Trophoblast cell (in vitro differentiated cells and primary cell): Measurements from ENCODE around the gene CLASP1.
"Not testable (repeated sequence)": the region's sequence is repeated elsewhere in the genome, so short reads cannot be mapped to it uniquely, and the experiment has no call there.

ENCODE experiments used
- DNase-seq, 2 donors: peaks; one replicate each; pipeline ENCODE4 v3.0.0-alpha.2; 2016
- H2AFZ ChIP-seq: 2 replicates; pipeline ENCODE4 v1.6.1; 2013; ENCODE audit warnings: low read length, moderate library complexity, mild to moderate bottlenecking; ENCODE audit not compliant: insufficient read depth, poor library complexity
- H2AK5ac ChIP-seq: 2 replicates; pipeline ENCODE4 v1.6.1; 2013; ENCODE audit warnings: mild to moderate bottlenecking, low read length
- H2BK120ac ChIP-seq: 2 replicates; pipeline ENCODE4 v1.6.1; 2013; ENCODE audit warnings: low read length, mild to moderate bottlenecking, moderate library complexity; ENCODE audit not compliant: insufficient read depth, poor library complexity
- H2BK12ac ChIP-seq: 2 replicates; pipeline ENCODE4 v1.6.1; 2013; ENCODE audit warnings: mild to moderate bottlenecking, low read length, moderate library complexity
- H2BK5ac ChIP-seq: 2 replicates; pipeline ENCODE4 v1.6.1; 2013; ENCODE audit warnings: low read length, low read depth, moderate library complexity, mild to moderate bottlenecking; ENCODE audit not compliant: poor library complexity
- H3K14ac ChIP-seq: 2 replicates; pipeline ENCODE4 v1.6.1; 2013; ENCODE audit warnings: mild to moderate bottlenecking, low read length
- H3K18ac ChIP-seq: 2 replicates; pipeline ENCODE4 v1.6.1; 2013; ENCODE audit warnings: mild to moderate bottlenecking, low read length
- H3K23ac ChIP-seq: 2 replicates; pipeline ENCODE4 v1.6.1; 2013; ENCODE audit warnings: low read length
- H3K27ac ChIP-seq: 2 replicates; pipeline ENCODE4 v1.5.1; 2013; ENCODE audit warnings: low read depth, mild to moderate bottlenecking, inconsistent platforms, low read length, moderate library complexity
- H3K27me3 ChIP-seq: 2 replicates; pipeline ENCODE4 v1.6.1; 2013; ENCODE audit warnings: inconsistent platforms, mild to moderate bottlenecking, low read length, moderate library complexity; ENCODE audit not compliant: insufficient read depth
- H3K36me3 ChIP-seq, 2 experiments: 1 replicate in 1 of 2; 2 replicates in 1 of 2; pipeline ENCODE4 v1.6.1; 2013; ENCODE audit warnings: low read length in 2 of 2, mild to moderate bottlenecking in 2 of 2, moderate library complexity in 1 of 2; ENCODE audit not compliant: insufficient read depth in 2 of 2, control insufficient read depth in 1 of 2
- H3K4ac ChIP-seq: 2 replicates; pipeline ENCODE4 v1.6.1; 2013; ENCODE audit warnings: low read depth, mild to moderate bottlenecking, low read length, moderate library complexity
- H3K4me1 ChIP-seq, 2 experiments: 1 replicate in 1 of 2; 2 replicates in 1 of 2; pipeline ENCODE4 v1.6.1; 2013; ENCODE audit warnings: low read length in 2 of 2, mild to moderate bottlenecking in 2 of 2, moderate library complexity in 1 of 2; ENCODE audit not compliant: insufficient read depth in 2 of 2, control insufficient read depth in 1 of 2
- H3K4me2 ChIP-seq: 2 replicates; pipeline ENCODE4 v1.6.1; 2013; ENCODE audit warnings: inconsistent platforms, mild to moderate bottlenecking, low read length, moderate library complexity
- H3K4me3 ChIP-seq: 2 replicates; pipeline ENCODE4 v1.5.1; 2013; ENCODE audit warnings: mild to moderate bottlenecking, low read depth, low read length, inconsistent platforms
- H3K79me1 ChIP-seq: one replicate; pipeline ENCODE4 v1.6.1; 2013; ENCODE audit warnings: low read length
- H3K79me2 ChIP-seq: 2 replicates; pipeline ENCODE4 v1.6.1; 2013; ENCODE audit warnings: low read length, mild to moderate bottlenecking; ENCODE audit not compliant: control insufficient read depth, insufficient read depth, poor library complexity
- H3K9ac ChIP-seq: 2 replicates; pipeline ENCODE4 v1.6.1; 2013; ENCODE audit warnings: mild to moderate bottlenecking, low read length
- H3K9me3 ChIP-seq: 2 replicates; pipeline ENCODE4 v1.6.1; 2013; ENCODE audit warnings: low read depth, mild to moderate bottlenecking, control low read depth, inconsistent platforms, low read length; ENCODE audit not compliant: insufficient read depth
- H4K12ac ChIP-seq: 2 replicates; pipeline ENCODE4 v1.6.1; 2013; ENCODE audit warnings: low read depth, mild to moderate bottlenecking, low read length, moderate library complexity
- H4K8ac ChIP-seq: 2 replicates; pipeline ENCODE4 v1.6.1; 2013; ENCODE audit warnings: low read depth, mild to moderate bottlenecking, low read length, moderate library complexity
- H4K91ac ChIP-seq: one replicate; pipeline ENCODE4 v1.6.1; 2013; ENCODE audit warnings: low read depth, mild to moderate bottlenecking, low read length, moderate library complexity
- WGBS: extraction: QIAGEN DNeasy Blood & Tissue Kit; methylation state at CpG from one replicate; pipeline ENCODE4 v1.1.7; 2013; ENCODE audit warnings: missing lambda C conversion rate; ENCODE audit not compliant: insufficient read length, insufficient coverage; ENCODE audit errors: extremely low coverage; 5-methylcytosine and 5-hydroxymethylcytosine counted together

The CLASP1 gene

DNA sequence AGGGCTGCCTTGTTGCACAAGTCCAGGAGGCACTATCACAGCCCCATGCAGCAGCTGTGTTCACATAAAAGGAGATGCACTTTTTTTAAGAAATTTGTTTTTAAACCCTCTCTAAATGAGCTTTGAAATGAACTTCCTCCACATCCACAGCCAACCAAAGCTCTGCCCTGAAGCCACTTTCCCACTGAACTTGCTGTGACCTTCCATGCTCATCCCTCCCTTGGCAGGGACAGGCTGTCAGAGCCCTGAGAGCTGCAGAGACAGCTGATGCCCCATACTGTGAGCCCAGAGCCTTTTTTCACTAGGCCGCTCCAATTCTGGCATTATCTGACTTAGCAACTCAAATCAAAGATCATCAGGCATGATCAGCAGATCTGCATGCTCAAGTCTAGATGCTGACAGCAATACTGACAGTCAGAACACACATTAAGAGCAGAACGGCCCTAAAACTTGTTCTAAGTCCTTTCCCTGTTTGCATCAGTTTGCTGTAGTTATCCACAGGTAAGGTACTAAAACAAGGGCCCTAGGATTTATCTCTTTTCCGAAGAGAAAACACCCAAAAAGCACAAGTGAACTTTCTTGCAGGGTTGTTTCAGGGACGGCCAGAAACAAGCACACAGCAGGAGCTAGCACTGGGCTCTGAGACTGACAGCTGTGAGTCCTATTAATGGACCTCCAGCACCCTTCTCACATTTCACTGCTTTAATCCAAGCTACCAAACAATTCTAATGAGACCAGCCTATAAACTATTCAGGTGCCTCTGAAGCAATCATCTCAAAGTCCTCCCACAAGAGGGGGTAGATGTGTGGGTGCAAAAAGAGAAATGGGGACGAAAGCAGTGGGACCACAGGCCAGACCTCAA, 83.6 kb downstream of the CLASP1 start:
- H2AK5ac ChIP-seq, result no peak overlapping the region
- no CpG with 5 or more reads among the region's 5 CpGs for WGBS

DNA sequence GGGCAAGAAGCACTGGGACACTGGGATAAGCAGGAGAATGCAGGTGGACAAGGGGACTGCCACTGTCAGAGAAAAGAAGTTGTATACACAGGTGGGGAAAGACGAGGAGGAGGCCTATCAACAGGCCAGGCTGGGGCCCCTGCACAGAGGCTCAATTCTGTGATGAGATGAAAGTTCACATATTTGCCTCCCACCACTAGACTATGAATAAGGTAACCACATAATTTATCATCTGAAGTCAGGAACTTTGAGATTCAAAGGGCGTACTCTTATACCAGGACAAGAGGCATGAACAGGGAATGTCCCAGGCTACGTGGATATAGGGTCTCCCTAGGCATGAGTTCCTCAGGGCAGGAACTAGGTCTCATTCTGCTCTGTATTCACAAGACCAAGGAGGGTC, 84.4 kb downstream of the CLASP1 start:
- H3K9ac ChIP-seq, result no peak overlapping the region
- H2BK5ac ChIP-seq, result no peak overlapping the region
- DNase-seq, result no peak
- H3K4ac ChIP-seq, result no peak overlapping the region
- no peak overlapping the region for H3K27ac ChIP-seq
- H2AFZ ChIP-seq, result no peak overlapping the region
- no peaks in the 10 kb centered on the region for H3K27me3 ChIP-seq
- no peak overlapping the region for H4K12ac ChIP-seq
- no peak overlapping the region for H4K91ac ChIP-seq
- WGBS, result no CpG with 5 or more reads among the region's 3 CpGs
- H3K4me2 ChIP-seq, result no peak overlapping the region
- H3K79me2 ChIP-seq, result no peaks in the 10 kb centered on the region
- H3K79me1 ChIP-seq, result no peaks in the 10 kb centered on the region
- no peak overlapping the region for H3K4me3 ChIP-seq
- no peak overlapping the region for H4K8ac ChIP-seq
- H3K36me3 ChIP-seq, result no peaks in the 10 kb centered on the region
- H2BK120ac ChIP-seq, result no peak overlapping the region
- no peak overlapping the region for H3K14ac ChIP-seq
- no peak overlapping the region for H2BK12ac ChIP-seq
- H3K23ac ChIP-seq, result no peak overlapping the region
- no peak overlapping the region for H2AK5ac ChIP-seq
- peaks cover 0 to 2% of the 10 kb centered on the region in 2 experiments for H3K4me1 ChIP-seq
- no peak overlapping the region for H3K18ac ChIP-seq
- H3K9me3 ChIP-seq, result no peaks in the 10 kb centered on the region

More for the DNA sequence above, 83.6 kb downstream of the CLASP1 start:
- Histone ChIP-seq H3K4ac (no peak overlapping the region), H3K79me1 (no peaks in the 10 kb centered on the region), H3K4me2 (no peak overlapping the region), H4K91ac (no peak overlapping the region), H3K36me3 (no peaks in the 10 kb centered on the region), H3K4me1 (peaks cover 0 to 2% of the 10 kb centered on the region in 2 experiments), H2BK5ac (no peak overlapping the region), H2AFZ (no peak overlapping the region), H2BK120ac (no peak overlapping the region), H3K23ac (no peak overlapping the region), H4K8ac (no peak overlapping the region), H4K12ac (no peak overlapping the region), H2BK12ac (no peak overlapping the region), H3K14ac (no peak overlapping the region), H3K9me3 (no peaks in the 10 kb centered on the region), H3K27me3 (no peaks in the 10 kb centered on the region), H3K4me3 (no peak overlapping the region), H3K9ac (no peak overlapping the region), H3K18ac (no peak overlapping the region), H3K79me2 (no peaks in the 10 kb centered on the region), H3K27ac (no peak overlapping the region)
- no peak for DNase-seq

DNA sequence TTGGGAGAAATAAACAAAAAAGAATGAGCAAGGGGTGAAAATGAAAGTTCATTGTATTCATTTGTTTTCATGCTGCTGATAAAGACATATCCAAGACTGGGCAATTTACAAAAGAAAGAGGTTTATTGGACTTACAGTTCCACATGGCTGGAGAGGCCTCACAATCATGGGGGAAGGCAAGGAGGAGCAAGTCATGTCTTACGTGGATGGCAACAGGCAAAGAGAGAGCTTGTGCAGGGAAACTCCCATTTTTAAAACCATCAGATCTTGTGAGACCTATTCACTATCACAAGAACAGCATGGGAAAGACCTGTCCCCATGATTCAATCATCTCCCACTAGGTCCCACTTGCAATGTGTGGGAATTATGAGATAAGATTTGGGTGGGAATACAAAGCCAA, 85.5 kb downstream of the CLASP1 start:
- H3K27ac ChIP-seq, H3K27me3 ChIP-seq, H2BK12ac ChIP-seq, H3K9me3 ChIP-seq, H3K4me3 ChIP-seq, H3K79me1 ChIP-seq, DNase-seq, H3K4me1 ChIP-seq, H4K12ac ChIP-seq, H3K9ac ChIP-seq, H2BK5ac ChIP-seq, H4K91ac ChIP-seq, H3K14ac ChIP-seq, H3K4me2 ChIP-seq, H3K79me2 ChIP-seq, H3K4ac ChIP-seq, H2BK120ac ChIP-seq, H2AK5ac ChIP-seq, H3K36me3 ChIP-seq, H3K18ac ChIP-seq, H2AFZ ChIP-seq, H4K8ac ChIP-seq, H3K23ac ChIP-seq: not testable (repeated sequence)
- WGBS, result no CpG with 5 or more reads among the region's 1 CpG

DNA sequence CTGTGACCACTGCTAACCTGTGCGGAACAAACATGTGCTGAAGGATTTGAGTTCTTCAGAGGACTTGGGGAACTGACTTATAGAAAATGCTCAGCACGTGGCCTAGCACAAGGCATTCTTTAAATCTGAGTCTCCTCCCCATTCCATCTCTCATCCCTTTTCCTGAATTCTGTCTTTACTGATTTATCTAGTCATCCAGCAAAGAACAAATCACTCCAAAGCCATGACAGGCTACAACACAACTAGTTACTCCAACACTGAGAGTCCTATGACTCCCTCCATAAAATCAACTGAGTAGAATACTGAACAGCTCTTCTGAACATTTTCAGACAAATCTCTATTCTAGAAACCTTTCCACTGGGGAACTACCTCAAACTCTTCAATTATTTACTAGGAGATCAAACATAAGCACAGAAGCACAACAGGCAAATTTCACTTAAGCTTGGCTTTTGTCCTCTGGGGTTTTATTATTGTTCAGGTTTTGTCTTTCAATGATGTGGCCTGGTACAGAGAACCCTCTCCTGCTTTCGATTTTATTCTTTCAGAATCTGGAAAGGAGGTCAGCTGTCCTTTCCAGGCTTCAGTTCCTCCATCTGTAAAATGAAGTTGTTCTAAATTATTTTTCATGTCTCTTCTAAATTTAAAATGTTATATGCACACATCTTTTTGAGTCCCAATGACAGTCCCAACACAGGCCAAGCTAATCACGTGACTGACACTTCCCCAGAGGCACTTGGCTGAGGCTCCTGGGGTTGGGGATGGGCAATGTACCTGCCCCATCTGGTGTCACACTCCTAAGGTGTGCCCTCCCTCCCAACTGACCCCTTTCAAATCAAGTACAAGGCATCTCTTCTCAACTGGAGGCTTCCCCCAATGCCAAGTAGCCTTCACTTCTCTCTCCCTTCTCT, 86.7 kb downstream of the CLASP1 start:
- no peaks in the 10 kb centered on the region for H3K9me3 ChIP-seq
- no peak overlapping the region for H3K4ac ChIP-seq
- H3K4me3 ChIP-seq, result no peak overlapping the region
- no peak overlapping the region for H3K27ac ChIP-seq
- no peak overlapping the region for H2BK120ac ChIP-seq
- H3K18ac ChIP-seq, result peak overlapping the region; percentile 79
- DNase-seq, result no peak
- H3K23ac ChIP-seq, result no peak overlapping the region
- H2AFZ ChIP-seq, result no peak overlapping the region
- no peaks in the 10 kb centered on the region for H3K79me2 ChIP-seq
- no peaks in the 10 kb centered on the region for H3K27me3 ChIP-seq
- no peak overlapping the region for H3K14ac ChIP-seq
- H3K9ac ChIP-seq, result no peak overlapping the region
- no peaks in the 10 kb centered on the region for H3K36me3 ChIP-seq
- no peak overlapping the region for H4K91ac ChIP-seq
- H2AK5ac ChIP-seq, result no peak overlapping the region
- WGBS, result no CpG with 5 or more reads among the region's 4 CpGs
- no peak overlapping the region for H4K12ac ChIP-seq
- H3K79me1 ChIP-seq, result no peaks in the 10 kb centered on the region
- H2BK5ac ChIP-seq, result no peak overlapping the region
- H3K4me2 ChIP-seq, result no peak overlapping the region
- H2BK12ac ChIP-seq, result no peak overlapping the region
- H3K4me1 ChIP-seq, result peaks cover 0 to 2% of the 10 kb centered on the region in 2 experiments
- no peak overlapping the region for H4K8ac ChIP-seq
